OCI-LY1 (cell line): ENCODE results near the gene HS3ST1.

Source experiments
- H2AFZ ChIP-seq: fragments of 200-600 bp; sonication (generic), shearing (Covaris generic); 2 replicates; pipeline ENCODE4 v1.6.0; 2014; ENCODE audit warnings: antibody characterized with exemption, mild to moderate bottlenecking, low read length
- H3F3A ChIP-seq: fragments of 200-600 bp; sonication (generic), shearing (Covaris generic); 2 replicates; pipeline ENCODE4 v1.6.0; 2014; ENCODE audit warnings: mild to moderate bottlenecking, antibody characterized with exemption, low read length, moderate library complexity; ENCODE audit not compliant: insufficient read depth
- H3K27ac ChIP-seq: fragments of 200-600 bp; sonication (generic); 2 replicates; pipeline ENCODE4 v1.5.1; 2014; ENCODE audit warnings: low read length, mixed run types, mild to moderate bottlenecking, low read depth; ENCODE audit not compliant: poor library complexity, severe bottlenecking
- H3K27me3 ChIP-seq: fragments of 200-600 bp; sonication (generic); 2 replicates; pipeline ENCODE4 v1.6.0; 2014; ENCODE audit warnings: antibody characterized with exemption, mild to moderate bottlenecking, low read length, moderate library complexity; ENCODE audit not compliant: insufficient read depth
- H3K36me3 ChIP-seq: fragments of 200-600 bp; sonication (generic); 2 replicates; pipeline ENCODE4 v1.6.1; 2014; ENCODE audit warnings: mild to moderate bottlenecking, antibody characterized with exemption, low read length, moderate library complexity, mixed read lengths; ENCODE audit not compliant: insufficient read depth
- H3K4me1 ChIP-seq: fragments of 200-600 bp; sonication (generic); 2 replicates; pipeline ENCODE4 v1.5.1; 2014; ENCODE audit warnings: mild to moderate bottlenecking, low read length, moderate library complexity; ENCODE audit not compliant: insufficient read depth, severe bottlenecking
- H3K4me2 ChIP-seq: fragments of 200-600 bp; sonication (generic), shearing (Covaris generic); 2 replicates; pipeline ENCODE4 v1.6.1; 2014; ENCODE audit warnings: low read length
- H3K4me3 ChIP-seq: fragments of 200-600 bp; sonication (generic); 2 replicates; pipeline ENCODE4 v1.5.1; 2014; ENCODE audit warnings: low read length, low read depth, mild to moderate bottlenecking, mixed read lengths; ENCODE audit not compliant: poor library complexity, severe bottlenecking
- H3K79me2 ChIP-seq: fragments of 200-600 bp; shearing (Covaris generic); 2 replicates; pipeline ENCODE4 v1.6.1; 2016; ENCODE audit warnings: mixed run types, low read length, mixed read lengths; ENCODE audit not compliant: insufficient read depth
- H3K9ac ChIP-seq: fragments of 200-600 bp; sonication (generic), shearing (Covaris generic); 2 replicates; pipeline ENCODE4 v1.6.1; 2014; ENCODE audit warnings: mild to moderate bottlenecking, low read length, mixed read lengths
- H3K9me2 ChIP-seq: fragments of 200-600 bp; sonication (generic), shearing (Covaris generic); 2 replicates; pipeline ENCODE4 v1.6.1; 2014; ENCODE audit warnings: low read depth, mild to moderate bottlenecking, low read length, mixed read lengths
- H3K9me3 ChIP-seq: fragments of 200-600 bp; shearing (Covaris generic); 2 replicates; pipeline ENCODE4 v1.6.1; 2014; ENCODE audit warnings: low read length, mixed read lengths
- H4K20me1 ChIP-seq: fragments of 200-600 bp; sonication (generic), shearing (Covaris generic); 2 replicates; pipeline ENCODE4 v1.6.0; 2016; ENCODE audit warnings: mild to moderate bottlenecking, low read length; ENCODE audit not compliant: insufficient read depth
- CTCF ChIP-seq: fragments of 200-600 bp; sonication (generic), shearing (Covaris generic); IDR thresholded peaks from 2 replicates; pipeline ENCODE4 v1.5.1; 2017; ENCODE audit warnings: mild to moderate bottlenecking, antibody characterized with exemption, low read length, moderate library complexity, mixed read lengths
- EZH2 ChIP-seq: fragments of 200-600 bp; sonication (generic), shearing (Covaris generic); IDR thresholded peaks from 2 replicates; pipeline ENCODE4 v1.8.0; 2017; ENCODE audit warnings: borderline replicate concordance, mixed run types, mild to moderate bottlenecking, antibody characterized with exemption, low read length, moderate library complexity, mixed read lengths

HS3ST1 gene

DNA sequence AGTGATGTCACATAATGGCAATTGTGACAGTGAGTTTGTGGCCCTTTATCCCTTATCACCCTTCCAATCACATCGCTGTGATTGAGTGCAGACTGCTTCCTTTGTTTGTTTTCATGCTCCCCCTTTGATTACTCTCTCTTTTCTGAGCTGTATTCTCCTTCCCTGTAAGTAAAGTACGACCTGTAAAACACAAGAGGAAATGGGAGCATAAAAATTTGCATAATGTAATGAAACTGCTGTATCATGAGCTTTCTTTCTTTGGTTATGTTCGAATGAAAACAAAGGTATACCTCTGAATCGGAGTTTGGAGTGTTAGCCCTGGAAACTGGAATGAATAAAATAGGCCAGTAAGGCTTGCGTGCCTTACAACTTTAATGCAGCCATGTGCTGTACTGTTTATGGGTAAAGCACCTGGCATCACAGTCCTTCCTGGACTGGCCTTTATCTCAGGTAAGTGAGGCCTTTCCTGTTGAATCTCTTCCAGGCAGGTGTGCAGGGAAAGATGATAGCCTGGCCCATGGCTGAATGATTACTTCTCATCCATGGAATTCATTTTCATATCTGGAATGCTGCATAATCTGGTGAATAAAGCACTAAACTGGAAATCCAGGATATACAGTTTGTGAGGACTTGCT is 26.6 kb upstream of the HS3ST1 start:
- Histone ChIP-seq H4K20me1 (no peaks in the 10 kb centered on the region), H3K9me3 (no peaks in the 10 kb centered on the region), H3K4me3 (no peak overlapping the region), H3K36me3 (no peaks in the 10 kb centered on the region), H3K9me2 (no peaks in the 10 kb centered on the region), H3K9ac (no peak overlapping the region), H3K4me1 (no peaks in the 10 kb centered on the region), H2AFZ (no peak overlapping the region), H3F3A (no peaks in the 10 kb centered on the region), H3K27me3 (no peaks in the 10 kb centered on the region), H3K79me2 (no peaks in the 10 kb centered on the region), H3K27ac (no peak overlapping the region), H3K4me2 (no peak overlapping the region)
- TF ChIP-seq CTCF (no peak), EZH2 (no peak)

- Histone ChIP-seq H3K4me2 (no peak overlapping the region), H2AFZ (no peak overlapping the region), H3K9me2 (no peaks in the 10 kb centered on the region), H3K9ac (no peak overlapping the region), H3K79me2 (no peaks in the 10 kb centered on the region), H3K27ac (no peak overlapping the region), H3K36me3 (no peaks in the 10 kb centered on the region), H3K4me3 (no peak overlapping the region), H3K4me1 (no peaks in the 10 kb centered on the region), H4K20me1 (no peaks in the 10 kb centered on the region), H3K9me3 (no peaks in the 10 kb centered on the region), H3K27me3 (no peaks in the 10 kb centered on the region), H3F3A (no peaks in the 10 kb centered on the region)
- no peak for TF ChIP-seq CTCF
- no peak for TF ChIP-seq EZH2
These were observed 23.0 kb upstream of the HS3ST1 start for GRCh38 chr4:11451716-11452115.

- Histone ChIP-seq H3K9me2 (no peaks in the 10 kb centered on the region), H3K27ac (no peak overlapping the region), H3K4me3 (no peak overlapping the region), H3K9me3 (no peaks in the 10 kb centered on the region), H3K4me2 (no peak overlapping the region), H3F3A (no peaks in the 10 kb centered on the region), H3K4me1 (no peaks in the 10 kb centered on the region), H4K20me1 (no peaks in the 10 kb centered on the region), H3K27me3 (no peaks in the 10 kb centered on the region), H3K9ac (no peak overlapping the region), H3K36me3 (no peaks in the 10 kb centered on the region), H2AFZ (no peak overlapping the region), H3K79me2 (no peaks in the 10 kb centered on the region)
- TF ChIP-seq EZH2 (no peak), CTCF (no peak)
These were observed 17.6 kb upstream of the HS3ST1 start for GRCh38 chr4:11446155-11446811.
